HEK293T (cell line): ENCODE results near the gene AGAP2.

Experiments used
- ARNT ChIP-seq: fragments of 450-650 bp; IDR thresholded peaks from 2 replicates; pipeline ENCODE4 v1.6.1; 2017; ENCODE audit warnings: mild to moderate bottlenecking
- ELF4 ChIP-seq: fragments of 450-650 bp; IDR thresholded peaks from 2 replicates; pipeline ENCODE4 v1.6.1; 2017; ENCODE audit warnings: antibody characterized with exemption
- FOXM1 ChIP-seq: fragments of 450-650 bp; IDR thresholded peaks from 2 replicates; pipeline ENCODE4 v1.6.1; 2017; ENCODE audit warnings: mild to moderate bottlenecking, borderline replicate concordance
- LEF1 ChIP-seq: fragments of 450-650 bp; IDR thresholded peaks from 2 replicates; pipeline ENCODE4 v1.6.1; 2017; ENCODE audit warnings: mild to moderate bottlenecking, borderline replicate concordance
- SP1 ChIP-seq: fragments of 450-650 bp; IDR thresholded peaks from 2 replicates; pipeline ENCODE4 v1.6.1; 2017
- SUZ12 ChIP-seq: fragments of 450-650 bp; IDR thresholded peaks from 2 replicates; pipeline ENCODE4 v1.6.1; 2016; ENCODE audit warnings: mild to moderate bottlenecking
- TF ChIP-seq, protein P1 (sequence below): fragments of 450-650 bp; IDR thresholded peaks from 2 replicates; pipeline ENCODE4 v1.6.1; 2016

DNA sequence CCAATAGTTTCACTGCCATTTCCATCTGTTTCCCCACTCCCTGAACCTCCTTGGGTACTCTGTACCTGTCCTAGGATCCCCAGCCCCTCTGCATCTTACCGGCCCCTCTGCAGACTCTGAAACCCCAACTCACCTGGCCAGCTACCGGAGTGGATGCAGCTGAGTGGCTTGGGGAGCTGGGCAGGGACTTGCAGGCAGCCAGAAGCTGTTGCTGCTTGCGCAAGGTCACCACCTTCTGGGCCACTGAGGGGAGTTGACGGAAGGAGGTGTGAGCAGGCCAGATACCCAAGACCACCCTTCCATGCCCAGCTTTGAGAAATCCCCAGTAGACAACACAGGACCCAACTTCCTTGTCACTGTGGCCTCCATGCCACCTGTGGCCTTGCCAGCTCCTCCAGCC is 6.3 kb downstream of the AGAP2 start:
- no peak for TF ChIP-seq LEF1
- TF ChIP-seq FOXM1 = no peak
- no peak for TF ChIP-seq ARNT
- TF ChIP-seq SUZ12 = no peak
- TF ChIP-seq SP1 = no peak
- no peak for TF ChIP-seq ELF4
- TF ChIP-seq, protein P1, sequence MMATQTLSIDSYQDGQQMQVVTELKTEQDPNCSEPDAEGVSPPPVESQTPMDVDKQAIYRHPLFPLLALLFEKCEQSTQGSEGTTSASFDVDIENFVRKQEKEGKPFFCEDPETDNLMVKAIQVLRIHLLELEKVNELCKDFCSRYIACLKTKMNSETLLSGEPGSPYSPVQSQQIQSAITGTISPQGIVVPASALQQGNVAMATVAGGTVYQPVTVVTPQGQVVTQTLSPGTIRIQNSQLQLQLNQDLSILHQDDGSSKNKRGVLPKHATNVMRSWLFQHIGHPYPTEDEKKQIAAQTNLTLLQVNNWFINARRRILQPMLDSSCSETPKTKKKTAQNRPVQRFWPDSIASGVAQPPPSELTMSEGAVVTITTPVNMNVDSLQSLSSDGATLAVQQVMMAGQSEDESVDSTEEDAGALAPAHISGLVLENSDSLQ = no peak
